Neuronal stem cell (in vitro differentiated cells): Measurements from ENCODE around the gene ST6GALNAC3.

Experiments used
- DNase-seq: peaks from one replicate; pipeline ENCODE4 v3.0.0-alpha.2; 2013; ENCODE audit warnings: low spot score
- H2AFZ ChIP-seq: one replicate; pipeline ENCODE4 v1.6.1; 2013; ENCODE audit warnings: mild to moderate bottlenecking, low read length, inconsistent platforms
- H2AK5ac ChIP-seq: 2 replicates; pipeline ENCODE4 v1.6.1; 2013; ENCODE audit warnings: low read depth, mild to moderate bottlenecking, inconsistent platforms, low read length, moderate library complexity, mixed read lengths
- H2BK120ac ChIP-seq: 2 replicates; pipeline ENCODE4 v1.6.1; 2013; ENCODE audit warnings: low read depth, mild to moderate bottlenecking, inconsistent platforms, low read length, moderate library complexity, mixed read lengths
- H2BK12ac ChIP-seq: one replicate; pipeline ENCODE4 v1.6.1; 2013; ENCODE audit warnings: low read length, inconsistent platforms
- H2BK15ac ChIP-seq: 2 replicates; pipeline ENCODE4 v1.6.1; 2013; ENCODE audit warnings: mild to moderate bottlenecking, low read length, inconsistent platforms, mixed read lengths
- H2BK5ac ChIP-seq: one replicate; pipeline ENCODE4 v1.6.1; 2013; ENCODE audit warnings: inconsistent platforms, mild to moderate bottlenecking, low read length, moderate library complexity
- H3K14ac ChIP-seq: one replicate; pipeline ENCODE4 v1.6.1; 2013; ENCODE audit warnings: low read length, inconsistent platforms
- H3K18ac ChIP-seq: 2 replicates; pipeline ENCODE4 v1.6.1; 2013; ENCODE audit warnings: low read length, inconsistent platforms
- H3K23ac ChIP-seq: 2 replicates; pipeline ENCODE4 v1.6.1; 2013; ENCODE audit warnings: low read depth, mild to moderate bottlenecking, mixed read lengths, low read length, inconsistent platforms; ENCODE audit not compliant: poor library complexity
- H3K27ac ChIP-seq: replicated peaks from 3 replicates; pipeline ENCODE4 v1.5.1; 2013; ENCODE audit warnings: low read length, inconsistent platforms
- H3K27me3 ChIP-seq, 3 experiments: 2 replicates each; pipeline ENCODE4 v1.6.1; 2013; ENCODE audit warnings: low read length in 3 of 3, mild to moderate bottlenecking in 2 of 3, inconsistent platforms in 1 of 3, low read depth in 1 of 3, mixed read lengths in 1 of 3, moderate library complexity in 1 of 3; ENCODE audit not compliant: control insufficient read depth in 3 of 3, insufficient read depth in 3 of 3
- H3K36me3 ChIP-seq, 2 donors: replicated peaks in 1 of 2; 2 replicates each; pipeline ENCODE4 v1.6.1; 2013; ENCODE audit warnings: low read length in 2 of 2; ENCODE audit not compliant: control insufficient read depth in 2 of 2, insufficient read depth in 2 of 2
- H3K4ac ChIP-seq: 2 replicates; pipeline ENCODE4 v1.6.1; 2013; ENCODE audit warnings: inconsistent platforms, mild to moderate bottlenecking, low read length, moderate library complexity
- H3K4me1 ChIP-seq, 2 donors: 1 replicate in 1 of 2; 2 replicates in 1 of 2; pipeline ENCODE4 v1.6.1; 2013; ENCODE audit warnings: low read length in 2 of 2, low read depth in 1 of 2; ENCODE audit not compliant: control insufficient read depth in 2 of 2, insufficient read depth in 1 of 2
- H3K4me2 ChIP-seq: one replicate; pipeline ENCODE4 v1.6.1; 2013; ENCODE audit warnings: mild to moderate bottlenecking, low read length, inconsistent platforms; ENCODE audit not compliant: insufficient read depth, poor library complexity, severe bottlenecking
- H3K4me3 ChIP-seq, 2 donors: 2 replicates each; pipeline ENCODE4 v1.5.1; 2013; ENCODE audit warnings: low read length in 2 of 2, mild to moderate bottlenecking in 2 of 2, inconsistent platforms in 1 of 2, moderate library complexity in 1 of 2
- H3K79me1 ChIP-seq: one replicate; pipeline ENCODE4 v1.6.1; 2013; ENCODE audit warnings: low read depth, mild to moderate bottlenecking, inconsistent platforms, low read length, moderate library complexity
- H3K9ac ChIP-seq: one replicate; pipeline ENCODE4 v1.6.1; 2013; ENCODE audit warnings: mild to moderate bottlenecking, low read depth, low read length, inconsistent platforms; ENCODE audit not compliant: poor library complexity
- H3K9me3 ChIP-seq, 2 donors: replicated peaks in 1 of 2; 2 replicates each; pipeline versions ENCODE3 to v1.6.1; 2013; ENCODE audit warnings: low read length in 2 of 2, mild to moderate bottlenecking in 2 of 2, inconsistent platforms in 1 of 2, low read depth in 1 of 2, mixed read lengths in 1 of 2, moderate library complexity in 1 of 2; ENCODE audit not compliant: control insufficient read depth in 2 of 2, insufficient read depth in 1 of 2
- H4K8ac ChIP-seq: one replicate; pipeline ENCODE4 v1.6.1; 2013; ENCODE audit warnings: low read depth, mild to moderate bottlenecking, inconsistent platforms, low read length, moderate library complexity
- H4K91ac ChIP-seq: one replicate; pipeline ENCODE4 v1.6.1; 2013; ENCODE audit warnings: low read length, low read depth, mild to moderate bottlenecking, inconsistent platforms; ENCODE audit not compliant: poor library complexity
- WGBS, 2 donors: extraction: QIAGEN DNeasy Blood & Tissue Kit; methylation state at CpG; one replicate each; pipeline ENCODE4 v1.1.7; 2013; ENCODE audit warnings: missing lambda C conversion rate in 2 of 2, mixed read lengths in 1 of 2; ENCODE audit not compliant: insufficient read length in 2 of 2, insufficient replicate concordance in 1 of 2; ENCODE audit errors: extremely low coverage in 2 of 2; 5-methylcytosine and 5-hydroxymethylcytosine counted together

Gene ST6GALNAC3

DNA sequence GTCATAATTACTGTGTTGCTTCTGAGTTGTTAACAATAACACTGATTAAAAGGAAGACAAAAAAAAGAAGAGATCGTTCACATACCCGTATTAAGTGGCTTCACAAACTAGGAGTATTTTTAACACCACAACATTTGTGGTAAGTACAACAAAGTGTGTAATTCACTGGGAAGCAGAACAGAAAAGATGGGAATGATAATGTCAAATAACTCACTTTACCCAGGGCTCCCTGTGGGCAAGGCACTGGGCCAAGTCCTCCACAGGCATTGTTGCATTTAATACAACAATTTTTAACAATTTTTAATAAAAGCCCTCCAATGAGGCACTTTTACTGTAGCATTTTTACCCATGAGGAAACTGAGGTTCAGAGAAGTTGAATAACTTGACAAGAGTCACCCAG lies 407.7 kb downstream of the ST6GALNAC3 start:
- H2BK5ac ChIP-seq: no peak overlapping the region

DNA sequence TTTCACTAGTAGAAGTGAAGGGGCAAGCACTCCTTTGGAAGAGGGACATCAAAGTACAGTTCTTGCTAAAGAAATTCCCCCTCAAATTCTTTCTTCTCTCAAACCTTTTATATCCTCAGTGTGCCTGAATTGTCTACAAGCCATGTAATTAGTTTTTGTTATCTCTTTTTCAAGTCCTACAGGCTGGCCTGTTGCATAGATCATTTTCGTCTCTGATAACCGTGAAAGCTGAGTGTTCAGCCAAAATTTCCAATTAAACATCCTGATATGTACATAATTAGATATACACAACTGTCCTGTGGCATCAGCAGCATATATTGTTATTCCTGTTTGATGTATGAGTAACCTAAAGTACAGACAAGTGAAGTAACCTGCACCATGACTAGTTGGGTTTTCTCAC lies 417.2 kb downstream of the ST6GALNAC3 start:
- no CpG with 5 or more reads among the region's 2 CpGs for WGBS, 2 donors
- no peak overlapping the region for H3K18ac ChIP-seq
- H3K36me3 ChIP-seq: no peaks in the 10 kb centered on the region
- H3K27me3 ChIP-seq: no peaks in the 10 kb centered on the region
- H3K4me3 ChIP-seq: no peak overlapping the region
- H2BK5ac ChIP-seq: no peak overlapping the region
- H2AK5ac ChIP-seq: no peak overlapping the region
- no peaks in the 10 kb centered on the region for H3K79me1 ChIP-seq
- no peak overlapping the region for H2AFZ ChIP-seq
- no peak overlapping the region for H2BK12ac ChIP-seq
- H3K4ac ChIP-seq: no peak overlapping the region
- no peak for DNase-seq
- H2BK15ac ChIP-seq: no peak overlapping the region
- no peak overlapping the region for H3K27ac ChIP-seq
- H4K91ac ChIP-seq: no peak overlapping the region
- H3K23ac ChIP-seq: no peak overlapping the region
- no peak overlapping the region for H3K4me2 ChIP-seq
- H2BK120ac ChIP-seq: no peak overlapping the region
- no peak overlapping the region for H3K9ac ChIP-seq
- no peaks in the 10 kb centered on the region for H3K9me3 ChIP-seq
- no peak overlapping the region for H3K14ac ChIP-seq
- peaks cover 4 to 6% of the 10 kb centered on the region in 2 donors for H3K4me1 ChIP-seq
- H4K8ac ChIP-seq: no peak overlapping the region

More for the DNA sequence above, 407.7 kb downstream of the ST6GALNAC3 start:
- no peaks in the 10 kb centered on the region for H3K27me3 ChIP-seq
- no peak for DNase-seq
- no peak overlapping the region for H2BK12ac ChIP-seq
- no peak overlapping the region for H3K23ac ChIP-seq
- no peaks in the 10 kb centered on the region for H3K79me1 ChIP-seq
- H3K14ac ChIP-seq: no peak overlapping the region
- H3K27ac ChIP-seq: no peak overlapping the region
- no peak overlapping the region for H2AK5ac ChIP-seq
- H2BK120ac ChIP-seq: no peak overlapping the region
- no peak overlapping the region for H3K4me2 ChIP-seq
- H3K4me3 ChIP-seq: no peak overlapping the region
- WGBS, 2 donors: no CpG with 5 or more reads among the region's 2 CpGs
- H4K91ac ChIP-seq: no peak overlapping the region
- H3K4ac ChIP-seq: no peak overlapping the region
- no peak overlapping the region for H4K8ac ChIP-seq
- peaks cover 0 to 10% of the 10 kb centered on the region in 2 donors for H3K9me3 ChIP-seq
- no peaks in the 10 kb centered on the region for H3K4me1 ChIP-seq
- no peak overlapping the region for H3K9ac ChIP-seq
- no peaks in the 10 kb centered on the region for H3K36me3 ChIP-seq
- H3K18ac ChIP-seq: no peak overlapping the region
- H2BK15ac ChIP-seq: no peak overlapping the region
- no peak overlapping the region for H2AFZ ChIP-seq

DNA sequence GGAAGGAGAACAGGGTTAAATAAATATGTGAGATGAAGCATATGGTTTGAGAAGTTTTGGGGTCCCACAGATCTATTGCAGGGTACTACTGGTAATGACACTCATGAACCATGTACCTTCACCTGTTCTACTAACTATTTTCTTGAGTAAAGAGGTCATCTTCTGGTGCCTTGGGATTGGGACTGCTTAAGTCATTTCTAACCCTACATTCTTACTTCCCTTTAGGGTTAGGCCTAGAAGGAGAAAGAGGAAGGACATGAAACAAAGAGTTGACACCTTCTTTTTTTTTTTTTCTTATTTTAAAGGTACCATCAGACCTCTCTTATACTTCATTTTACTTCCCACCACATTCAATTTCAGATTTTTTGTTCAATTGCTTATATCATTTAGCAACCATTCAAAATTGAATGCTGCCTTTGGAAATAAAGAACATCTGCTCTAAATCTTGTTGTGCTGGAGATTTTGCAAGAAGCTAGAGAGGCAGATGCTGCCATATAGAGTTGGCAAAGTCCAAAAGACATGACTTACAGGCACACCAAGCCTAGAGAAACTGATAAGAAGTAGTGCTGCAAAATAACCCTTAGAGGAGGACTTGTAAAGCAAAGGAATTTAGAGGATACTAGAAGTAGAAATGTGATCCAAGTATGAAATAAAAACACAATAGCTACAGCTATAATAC lies 418.3 kb downstream of the ST6GALNAC3 start:
- H3K4me1 ChIP-seq: peaks cover 4 to 6% of the 10 kb centered on the region in 2 donors
- no peak overlapping the region for H3K14ac ChIP-seq
- no peaks in the 10 kb centered on the region for H3K9me3 ChIP-seq
- H3K4me2 ChIP-seq: no peak overlapping the region
- H3K27me3 ChIP-seq: no peaks in the 10 kb centered on the region
- H2AFZ ChIP-seq: no peak overlapping the region
- no peak overlapping the region for H2BK12ac ChIP-seq
- H4K8ac ChIP-seq: no peak overlapping the region
- no peaks in the 10 kb centered on the region for H3K36me3 ChIP-seq
- H3K9ac ChIP-seq: no peak overlapping the region
- H3K4me3 ChIP-seq: no peak overlapping the region
- H3K27ac ChIP-seq: no peak overlapping the region
- DNase-seq: no peak
- H2AK5ac ChIP-seq: no peak overlapping the region
- no peak overlapping the region for H2BK15ac ChIP-seq
- H4K91ac ChIP-seq: no peak overlapping the region
- H3K79me1 ChIP-seq: no peaks in the 10 kb centered on the region
- H2BK120ac ChIP-seq: no peak overlapping the region
- H3K4ac ChIP-seq: no peak overlapping the region
- no peak overlapping the region for H2BK5ac ChIP-seq
- no peak overlapping the region for H3K23ac ChIP-seq
- no peak overlapping the region for H3K18ac ChIP-seq

DNA sequence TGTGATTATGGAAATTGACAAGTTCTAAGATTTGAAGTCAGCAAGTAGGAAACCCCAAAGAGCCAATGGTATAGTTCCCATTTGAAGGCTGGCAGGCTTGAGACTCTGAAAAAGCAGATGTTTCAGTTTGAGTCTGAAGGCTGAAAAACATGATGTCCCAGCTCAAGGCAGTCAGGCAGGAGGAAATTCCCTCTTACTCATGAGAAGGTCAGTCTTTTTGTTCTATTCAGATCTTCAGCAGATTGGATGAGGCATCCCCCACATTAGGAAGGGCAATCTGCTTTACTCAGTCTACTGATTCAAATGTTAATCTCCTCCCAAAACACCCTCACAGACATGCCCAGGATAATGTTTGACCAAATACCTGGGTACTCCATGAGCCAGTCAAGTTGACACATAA lies 420.3 kb downstream of the ST6GALNAC3 start:
- Histone ChIP-seq H3K23ac (no peak overlapping the region), H2BK15ac (no peak overlapping the region), H3K4me1 (peaks cover 4 to 8% of the 10 kb centered on the region in 2 donors), H2BK5ac (no peak overlapping the region), H3K79me1 (no peaks in the 10 kb centered on the region), H3K4ac (no peak overlapping the region), H3K9ac (no peak overlapping the region), H3K9me3 (no peaks in the 10 kb centered on the region), H3K4me3 (no peak overlapping the region), H2BK120ac (no peak overlapping the region), H3K36me3 (no peaks in the 10 kb centered on the region), H2AK5ac (no peak overlapping the region), H2BK12ac (no peak overlapping the region), H4K8ac (no peak overlapping the region), H3K27ac (no peak overlapping the region), H3K4me2 (no peak overlapping the region), H3K18ac (no peak overlapping the region), H2AFZ (no peak overlapping the region), H4K91ac (no peak overlapping the region), H3K14ac (no peak overlapping the region), H3K27me3 (no peaks in the 10 kb centered on the region)
- no peak for DNase-seq
